Measurements from ENCODE around the gene CDSN. TPM values are rescaled to one million over a fixed set of nuclear protein-coding genes. Genes with fewer than 3 reads are reported as not detected.

CDSN gene
- total and polyA plus RNA-seq, 2 of the 8 experiments (the other 6 are each of a cell fraction or from before 2014, with no cell fraction given) = not detected

DNA sequence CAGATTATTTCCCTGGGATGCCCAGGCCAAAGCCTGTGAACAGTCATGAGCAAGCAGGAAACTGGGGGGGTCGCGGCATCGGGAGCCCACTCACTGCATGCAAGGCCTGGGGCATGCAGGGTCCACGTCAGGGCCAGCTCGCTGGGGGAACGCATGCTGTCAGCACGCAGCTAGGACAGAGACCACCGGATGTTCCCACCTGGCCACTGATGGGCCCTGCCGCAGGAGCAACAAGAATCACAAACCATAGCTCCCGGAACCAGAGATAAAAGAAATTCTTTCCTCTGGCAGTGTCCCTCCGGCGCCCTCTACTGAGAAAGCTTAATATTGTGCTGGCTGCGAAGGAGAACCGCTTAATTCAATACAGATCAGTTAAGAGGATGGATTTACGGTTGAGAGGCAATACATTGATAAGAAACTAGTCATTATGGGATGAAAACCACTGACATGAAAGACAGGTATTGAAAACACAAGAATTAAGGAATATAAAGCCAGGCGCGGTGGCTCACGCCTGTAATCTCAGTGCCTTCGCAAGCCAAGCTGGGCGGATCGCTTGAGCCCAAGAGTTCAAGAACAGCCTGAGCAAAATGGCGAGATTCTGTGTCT is 40.5 kb downstream of the CDSN start (continued):
- TF ChIP-seq, protein P1, sequence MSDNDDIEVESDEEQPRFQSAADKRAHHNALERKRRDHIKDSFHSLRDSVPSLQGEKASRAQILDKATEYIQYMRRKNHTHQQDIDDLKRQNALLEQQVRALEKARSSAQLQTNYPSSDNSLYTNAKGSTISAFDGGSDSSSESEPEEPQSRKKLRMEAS (IDR thresholded peaks at IDR 0.05) = peak; percentile 68
- TF ChIP-seq, protein P2, sequence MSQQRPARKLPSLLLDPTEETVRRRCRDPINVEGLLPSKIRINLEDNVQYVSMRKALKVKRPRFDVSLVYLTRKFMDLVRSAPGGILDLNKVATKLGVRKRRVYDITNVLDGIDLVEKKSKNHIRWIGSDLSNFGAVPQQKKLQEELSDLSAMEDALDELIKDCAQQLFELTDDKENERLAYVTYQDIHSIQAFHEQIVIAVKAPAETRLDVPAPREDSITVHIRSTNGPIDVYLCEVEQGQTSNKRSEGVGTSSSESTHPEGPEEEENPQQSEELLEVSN (IDR thresholded peaks at IDR 0.05) = 0 out of 2 replicates have a peak, but pooled peaks have one; percentile 32
- TF ChIP-seq BCL11A (IDR thresholded peaks at IDR 0.05; ENCODE audit: low read depth in 2 of 2, low read length in 2 of 2) (no peak), EP300 (IDR thresholded peaks at IDR 0.05; ENCODE audit: borderline replicate concordance in 1 of 2, low read depth in 2 of 2, low read length in 2 of 2) (peak in 1 of 2 experiments; percentile 28; a peak in 1 of 3 replicates)

All from H1 (cell line).